Measurements from ENCODE around the gene RBM33.

The RBM33 gene

DNA sequence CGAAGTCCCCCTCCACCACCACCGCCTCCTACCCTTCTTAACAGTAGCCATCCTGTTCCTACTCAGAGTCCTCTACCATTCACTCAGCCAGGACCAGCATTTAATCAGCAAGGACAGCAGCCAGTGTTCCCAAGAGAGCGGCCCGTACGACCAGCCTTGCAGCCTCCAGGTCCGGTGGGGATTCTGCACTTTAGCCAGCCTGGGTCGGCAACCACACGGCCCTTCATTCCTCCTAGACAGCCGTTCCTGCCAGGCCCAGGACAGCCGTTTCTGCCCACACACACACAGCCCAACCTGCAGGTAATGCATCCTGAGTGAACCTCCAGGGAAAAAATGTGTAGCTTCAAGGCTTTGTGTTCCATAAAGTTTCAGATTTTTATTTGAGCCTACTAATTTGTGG, 93.6 kb downstream of the RBM33 start:
- Histone ChIP-seq H3K4me3 (ENCODE audit: low read depth, low read length) (no peak overlapping the region), H3K36me3 (ENCODE audit: control insufficient read depth in 2 of 2, insufficient read depth in 1 of 2, low read length in 2 of 2) (peaks cover 5 to 65% of the 10 kb centered on the region in 2 experiments; a peak in 1 of 3 replicates), H3K9me3 (ENCODE audit: control insufficient read depth, insufficient read depth, low read depth, low read length) (no peaks in the 10 kb centered on the region), H3K4me1 (ENCODE audit: control insufficient read depth, insufficient read depth, low read length) (no peaks in the 10 kb centered on the region), H3K27ac (ENCODE audit: extremely low read depth, low read depth, low read length) (no peak overlapping the region)
- ChIA-PET POLR2A (interaction anchor here (0.7 kb wide), 1 partner anchor 690 kb away, joined by 3 read pairs; no protein-coding TSS in a partner anchor), CTCF (interaction anchor here (0.6 to 2.1 kb wide), 4 partner anchors 28 to 224 kb away, joined by 3 to 27 read pairs (median 5); no protein-coding TSS in a partner anchor)
- TF ChIP-seq ZNF175 (tag by site-specific recombination; IDR thresholded peaks at IDR 0.05) = no peak
- TF ChIP-seq, protein P1, sequence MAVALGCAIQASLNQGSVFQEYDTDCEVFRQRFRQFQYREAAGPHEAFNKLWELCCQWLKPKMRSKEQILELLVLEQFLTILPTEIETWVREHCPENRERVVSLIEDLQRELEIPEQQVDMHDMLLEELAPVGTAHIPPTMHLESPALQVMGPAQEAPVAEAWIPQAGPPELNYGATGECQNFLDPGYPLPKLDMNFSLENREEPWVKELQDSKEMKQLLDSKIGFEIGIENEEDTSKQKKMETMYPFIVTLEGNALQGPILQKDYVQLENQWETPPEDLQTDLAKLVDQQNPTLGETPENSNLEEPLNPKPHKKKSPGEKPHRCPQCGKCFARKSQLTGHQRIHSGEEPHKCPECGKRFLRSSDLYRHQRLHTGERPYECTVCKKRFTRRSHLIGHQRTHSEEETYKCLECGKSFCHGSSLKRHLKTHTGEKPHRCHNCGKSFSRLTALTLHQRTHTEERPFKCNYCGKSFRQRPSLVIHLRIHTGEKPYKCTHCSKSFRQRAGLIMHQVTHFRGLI (tag by site-specific recombination; IDR thresholded peaks at IDR 0.05) = peak; percentile 82

DNA sequence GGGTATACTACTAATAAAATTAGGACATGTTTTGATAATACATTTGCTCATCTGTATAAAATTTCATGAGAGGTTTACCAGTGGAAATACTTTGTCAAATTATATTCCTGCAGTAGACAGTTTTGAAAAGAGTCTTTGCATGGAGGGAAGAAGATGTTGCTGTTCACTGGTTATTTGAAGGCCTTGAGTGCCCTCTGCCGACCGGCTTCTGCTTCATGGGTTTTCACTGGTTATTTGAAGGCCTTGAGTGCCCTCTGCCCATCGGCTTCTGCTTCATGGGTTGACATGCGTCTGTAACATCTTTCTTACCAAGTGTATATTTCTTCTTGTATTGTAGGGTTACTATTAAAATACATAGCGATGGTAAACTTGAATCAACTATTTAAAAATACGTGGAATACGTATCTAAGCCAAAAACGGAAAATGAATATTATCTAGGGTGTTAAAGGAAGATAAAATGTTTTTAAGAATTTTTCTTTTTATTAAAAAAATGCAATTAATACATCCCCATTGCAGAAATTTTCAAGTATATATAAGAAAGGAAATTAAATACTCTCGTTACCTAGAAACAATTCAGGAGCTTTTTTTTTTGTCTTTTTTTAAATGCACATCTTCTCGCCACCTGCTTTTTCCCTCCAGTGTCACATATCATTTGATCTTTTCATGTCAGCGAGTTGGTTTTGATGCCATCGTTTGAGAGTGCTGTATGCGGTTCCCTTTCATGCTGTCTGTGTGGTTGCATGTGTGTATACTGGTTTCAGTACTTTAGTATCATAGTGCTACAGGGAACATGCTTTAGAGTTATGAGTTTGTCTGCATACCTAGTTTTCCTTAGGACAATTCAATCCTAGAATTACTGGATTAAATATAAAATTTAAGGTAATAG, 94.4 kb downstream of the RBM33 start:
- ChIA-PET CTCF (interaction anchor here (0.6 to 2.1 kb wide), 14 partner anchors 8 to 1037 kb away, joined by 3 to 27 read pairs (median 4); no protein-coding TSS in a partner anchor), POLR2A (no interaction called here)
- TF ChIP-seq ZNF654 (tag by site-specific recombination; IDR thresholded peaks at IDR 0.05; ENCODE audit: low read depth) (peak; percentile 91), WT1 (tag by site-specific recombination; IDR thresholded peaks at IDR 0.05) (no peak)
- TF ChIP-seq, protein P2, sequence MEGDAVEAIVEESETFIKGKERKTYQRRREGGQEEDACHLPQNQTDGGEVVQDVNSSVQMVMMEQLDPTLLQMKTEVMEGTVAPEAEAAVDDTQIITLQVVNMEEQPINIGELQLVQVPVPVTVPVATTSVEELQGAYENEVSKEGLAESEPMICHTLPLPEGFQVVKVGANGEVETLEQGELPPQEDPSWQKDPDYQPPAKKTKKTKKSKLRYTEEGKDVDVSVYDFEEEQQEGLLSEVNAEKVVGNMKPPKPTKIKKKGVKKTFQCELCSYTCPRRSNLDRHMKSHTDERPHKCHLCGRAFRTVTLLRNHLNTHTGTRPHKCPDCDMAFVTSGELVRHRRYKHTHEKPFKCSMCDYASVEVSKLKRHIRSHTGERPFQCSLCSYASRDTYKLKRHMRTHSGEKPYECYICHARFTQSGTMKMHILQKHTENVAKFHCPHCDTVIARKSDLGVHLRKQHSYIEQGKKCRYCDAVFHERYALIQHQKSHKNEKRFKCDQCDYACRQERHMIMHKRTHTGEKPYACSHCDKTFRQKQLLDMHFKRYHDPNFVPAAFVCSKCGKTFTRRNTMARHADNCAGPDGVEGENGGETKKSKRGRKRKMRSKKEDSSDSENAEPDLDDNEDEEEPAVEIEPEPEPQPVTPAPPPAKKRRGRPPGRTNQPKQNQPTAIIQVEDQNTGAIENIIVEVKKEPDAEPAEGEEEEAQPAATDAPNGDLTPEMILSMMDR (tag by site-specific recombination; IDR thresholded peaks at IDR 0.05) = peak; percentile 87
- no peak overlapping the region for H3K4me3 ChIP-seq (ENCODE audit: low read depth, low read length)
- no peaks in the 10 kb centered on the region for H3K9me3 ChIP-seq (ENCODE audit: control insufficient read depth, insufficient read depth, low read depth, low read length)
- H3K36me3 ChIP-seq (ENCODE audit: control insufficient read depth in 2 of 2, insufficient read depth in 1 of 2, low read length in 2 of 2) = peaks cover 5 to 69% of the 10 kb centered on the region in 2 experiments; a peak in 1 of 3 replicates
- no peak overlapping the region for H3K27ac ChIP-seq (ENCODE audit: extremely low read depth, low read depth, low read length)
- H3K4me1 ChIP-seq (ENCODE audit: control insufficient read depth, insufficient read depth, low read length) = no peaks in the 10 kb centered on the region

DNA sequence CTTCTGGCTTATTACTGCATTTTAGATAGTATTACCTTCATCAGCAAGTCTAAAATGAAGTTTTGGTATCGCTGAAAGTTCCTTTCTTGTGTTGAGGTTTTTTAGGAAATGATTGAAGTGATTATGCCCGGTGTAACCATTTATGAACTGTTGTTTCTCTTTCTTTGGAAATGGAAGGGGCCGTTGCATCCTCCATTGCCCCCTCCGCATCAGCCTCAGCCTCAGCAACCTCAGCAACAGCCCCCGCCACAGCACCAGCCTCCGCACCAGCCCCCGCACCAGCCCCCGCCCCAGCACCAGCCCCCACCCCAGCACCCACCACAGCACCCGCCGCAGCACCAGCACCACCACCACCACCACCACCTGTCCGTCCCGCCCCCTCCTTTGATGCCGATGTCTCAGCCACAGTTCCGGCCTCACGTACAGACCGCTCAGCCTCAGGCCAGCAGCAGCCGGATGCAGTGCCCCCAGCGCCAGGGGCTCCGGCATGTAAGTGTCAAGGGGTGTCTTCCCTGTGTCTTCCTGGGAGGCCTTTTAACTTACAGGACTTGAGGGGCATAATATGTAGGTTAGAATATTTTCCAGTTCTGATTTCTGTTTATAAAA, 95.2 kb downstream of the RBM33 start:
- POLR2A ChIA-PET = no interaction called here
- H3K9me3 ChIP-seq (ENCODE audit: control insufficient read depth, insufficient read depth, low read depth, low read length) = no peaks in the 10 kb centered on the region
- H3K27ac ChIP-seq (ENCODE audit: extremely low read depth, low read depth, low read length) = no peak overlapping the region
- H3K4me1 ChIP-seq (ENCODE audit: control insufficient read depth, insufficient read depth, low read length) = no peaks in the 10 kb centered on the region
- no peak overlapping the region for H3K4me3 ChIP-seq (ENCODE audit: low read depth, low read length)
- peaks cover 5 to 73% of the 10 kb centered on the region in 2 experiments; a peak in 1 of 3 replicates for H3K36me3 ChIP-seq (ENCODE audit: control insufficient read depth in 2 of 2, insufficient read depth in 1 of 2, low read length in 2 of 2)
- CTCF ChIA-PET = interaction anchor here (0.6 to 2.1 kb wide), 13 partner anchors 9 to 1036 kb away, joined by 3 to 27 read pairs (median 4); no protein-coding TSS in a partner anchor
- no peak for TF ChIP-seq ZNF600 (tag by site-specific recombination; IDR thresholded peaks at IDR 0.05)
- no peak for TF ChIP-seq ZNF785 (tag by site-specific recombination; IDR thresholded peaks at IDR 0.05)
- TF ChIP-seq ZNF16 (tag by site-specific recombination; IDR thresholded peaks at IDR 0.05; ENCODE audit: low read depth) = no peak
- TF ChIP-seq, protein P3, sequence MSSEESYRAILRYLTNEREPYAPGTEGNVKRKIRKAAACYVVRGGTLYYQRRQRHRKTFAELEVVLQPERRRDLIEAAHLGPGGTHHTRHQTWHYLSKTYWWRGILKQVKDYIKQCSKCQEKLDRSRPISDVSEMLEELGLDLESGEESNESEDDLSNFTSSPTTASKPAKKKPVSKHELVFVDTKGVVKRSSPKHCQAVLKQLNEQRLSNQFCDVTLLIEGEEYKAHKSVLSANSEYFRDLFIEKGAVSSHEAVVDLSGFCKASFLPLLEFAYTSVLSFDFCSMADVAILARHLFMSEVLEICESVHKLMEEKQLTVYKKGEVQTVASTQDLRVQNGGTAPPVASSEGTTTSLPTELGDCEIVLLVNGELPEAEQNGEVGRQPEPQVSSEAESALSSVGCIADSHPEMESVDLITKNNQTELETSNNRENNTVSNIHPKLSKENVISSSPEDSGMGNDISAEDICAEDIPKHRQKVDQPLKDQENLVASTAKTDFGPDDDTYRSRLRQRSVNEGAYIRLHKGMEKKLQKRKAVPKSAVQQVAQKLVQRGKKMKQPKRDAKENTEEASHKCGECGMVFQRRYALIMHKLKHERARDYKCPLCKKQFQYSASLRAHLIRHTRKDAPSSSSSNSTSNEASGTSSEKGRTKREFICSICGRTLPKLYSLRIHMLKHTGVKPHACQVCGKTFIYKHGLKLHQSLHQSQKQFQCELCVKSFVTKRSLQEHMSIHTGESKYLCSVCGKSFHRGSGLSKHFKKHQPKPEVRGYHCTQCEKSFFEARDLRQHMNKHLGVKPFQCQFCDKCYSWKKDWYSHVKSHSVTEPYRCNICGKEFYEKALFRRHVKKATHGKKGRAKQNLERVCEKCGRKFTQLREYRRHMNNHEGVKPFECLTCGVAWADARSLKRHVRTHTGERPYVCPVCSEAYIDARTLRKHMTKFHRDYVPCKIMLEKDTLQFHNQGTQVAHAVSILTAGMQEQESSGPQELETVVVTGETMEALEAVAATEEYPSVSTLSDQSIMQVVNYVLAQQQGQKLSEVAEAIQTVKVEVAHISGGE (tag by site-specific recombination; conservative IDR thresholded peaks at IDR 0.05; ENCODE audit: low read depth) = no peak
- no peak for TF ChIP-seq ZNF747 (tag by site-specific recombination; IDR thresholded peaks at IDR 0.05)
- no peak for TF ChIP-seq GLI2 (tag by site-specific recombination; IDR thresholded peaks at IDR 0.05; ENCODE audit: borderline replicate concordance, low read depth)
- TF ChIP-seq ZNF558 (tag by site-specific recombination; IDR thresholded peaks at IDR 0.05) = no peak
- TF ChIP-seq ZNF521 (tag by site-specific recombination; IDR thresholded peaks at IDR 0.05) = no peak
- no peak for TF ChIP-seq MYNN (tag by site-specific recombination; IDR thresholded peaks at IDR 0.05; ENCODE audit: borderline replicate concordance)
- TF ChIP-seq ZNF311 (tag by site-specific recombination; IDR thresholded peaks at IDR 0.05; ENCODE audit: borderline replicate concordance) = no peak
- TF ChIP-seq ZNF157 (tag by site-specific recombination; IDR thresholded peaks at IDR 0.05) = no peak
- TF ChIP-seq ZNF658 (tag by site-specific recombination; IDR thresholded peaks at IDR 0.05) = no peak
